ENCODE data around the gene LYL1. TPM values are rescaled to one million over a fixed set of nuclear protein-coding genes. Genes with fewer than 3 reads are reported as not detected.
A peak's percentile ranks its signal among the peaks of the same experiment; 100 is the strongest.

The LYL1 gene
- total and polyA plus RNA-seq, 2 of the 4 experiments (the other 2 are of a cell fraction) = 0.36 to 0.39 TPM

GRCh38 chr19:13151605-13152355, 49.1 kb upstream of the LYL1 start (continued):
- peak; percentile 36 for TF ChIP-seq CTCF (conservative IDR thresholded peaks at IDR 0.05; ENCODE audit: low read depth, low read length)
